Measurements from ENCODE around the gene HRC. TPM values are rescaled to one million over a fixed set of nuclear protein-coding genes. Genes with fewer than 3 reads are reported as not detected.

Gene HRC
- not detected for total RNA-seq (2021; fragmentation: NEBNext Ultra II Directional; extraction: Animal tissue kit (Norgen Biotek cat#: 25700))
- long read RNA-seq = 0 reads

GRCh38 chr19:49155005-49155819 is at the start of gene HRC:
TSS of gene HRC (minus strand) at chr19:49155396. CDS start at chr19:49155237, 159 bp downstream.
- H3K36me3 Mint-ChIP-seq (ENCODE audit: low read depth) = peaks cover 23% of the 10 kb centered on the region
- H3K27me3 Mint-ChIP-seq (ENCODE audit: insufficient read depth) = peaks cover 12% of the 10 kb centered on the region
- no peak for DNase-seq
- peaks cover 18% of the 10 kb centered on the region for H3K4me1 Mint-ChIP-seq (ENCODE audit: low read depth)
- H3K27ac Mint-ChIP-seq = no peak within 1 kb of the TSS
- no peaks in the 10 kb centered on the region; the same call in 1 of the 2 replicates for H3K9me3 Mint-ChIP-seq
- no peak for TF ChIP-seq CTCF (IDR thresholded peaks at IDR 0.05)
- H3K4me3 Mint-ChIP-seq = no peak within 1 kb of the TSS

GRCh38 chr19:49201042-49201441 is 45.8 kb upstream of the HRC start:
- Mint-ChIP-seq H3K27ac (no peak overlapping the region), H3K4me1 (ENCODE audit: low read depth) (peaks cover 34% of the 10 kb centered on the region), H3K9me3 (no peaks in the 10 kb centered on the region), H3K36me3 (ENCODE audit: low read depth) (peaks cover 34% of the 10 kb centered on the region), H3K27me3 (ENCODE audit: insufficient read depth) (peaks cover 3% of the 10 kb centered on the region; the same call in 1 of the 2 replicates), H3K4me3 (no peak overlapping the region)
- no peak for DNase-seq
- no peak for TF ChIP-seq CTCF (IDR thresholded peaks at IDR 0.05)

- no peak for TF ChIP-seq CTCF (IDR thresholded peaks at IDR 0.05)
- Mint-ChIP-seq H3K36me3 (ENCODE audit: low read depth) (peaks cover 34% of the 10 kb centered on the region), H3K27ac (no peak overlapping the region), H3K27me3 (ENCODE audit: insufficient read depth) (peaks cover 3% of the 10 kb centered on the region; the same call in 1 of the 2 replicates), H3K4me1 (ENCODE audit: low read depth) (peaks cover 34% of the 10 kb centered on the region), H3K9me3 (no peaks in the 10 kb centered on the region), H3K4me3 (no peak overlapping the region)
- DNase-seq = no peak
Observed at GRCh38 chr19:49200238-49200862, 45.2 kb upstream of the HRC start.

GRCh38 chr19:49196527-49197240 is 41.5 kb upstream of the HRC start:
- Mint-ChIP-seq H3K36me3 (ENCODE audit: low read depth) (peaks cover 27% of the 10 kb centered on the region), H3K4me1 (ENCODE audit: low read depth) (peaks cover 22% of the 10 kb centered on the region)

More at GRCh38 chr19:49196527-49197240, 41.5 kb upstream of the HRC start:
- H3K27me3 Mint-ChIP-seq (ENCODE audit: insufficient read depth) = peaks cover 3% of the 10 kb centered on the region; the same call in 1 of the 2 replicates
- no peaks in the 10 kb centered on the region for H3K9me3 Mint-ChIP-seq
- no peak for DNase-seq
- H3K27ac Mint-ChIP-seq = no peak overlapping the region; the same call in 1 of the 2 replicates
- no peak overlapping the region for H3K4me3 Mint-ChIP-seq
- no peak for TF ChIP-seq CTCF (IDR thresholded peaks at IDR 0.05)
